NCI-H187 treated with DMSO at 0.1 percent for 48 hours (cell line): ENCODE results near the gene DUSP1.
"Not testable (repeated sequence)": the region's sequence is repeated elsewhere in the genome, so short reads cannot be mapped to it uniquely, and the experiment has no call there.

Experiments used
- DNase-seq: peaks from one replicate; lab custom pipeline; 2025; lab: John Stamatoyannopoulos, UW

DUSP1 gene

GRCh38 chr5:172770675-172771438, at the start of gene DUSP1:
Gene DUSP1 (minus strand): TSS chr5:172771195. CDS start chr5:172770952, 243 bp downstream.
- peak; percentile 67 for DNase-seq

- DNase-seq = no peak
Observed at GRCh38 chr5:172820046-172820767, 49.2 kb upstream of the DUSP1 start.

- DNase-seq = no peak
Observed at GRCh38 chr5:172819569-172819968, 48.6 kb upstream of the DUSP1 start.

- DNase-seq = no peak
Observed at GRCh38 chr5:172818081-172818480, 47.1 kb upstream of the DUSP1 start.

- DNase-seq = no peak
Observed at GRCh38 chr5:172817664-172818063, 46.7 kb upstream of the DUSP1 start.

- DNase-seq = no peak
Observed at GRCh38 chr5:172816925-172817562, 46.0 kb upstream of the DUSP1 start.

GRCh38 chr5:172815631-172816030, 44.6 kb upstream of the DUSP1 start:
- DNase-seq = no peak

- not testable (repeated sequence) for DNase-seq
Observed at GRCh38 chr5:172810996-172811395, 40.0 kb upstream of the DUSP1 start.

GRCh38 chr5:172809774-172810173, 38.8 kb upstream of the DUSP1 start:
- no peak for DNase-seq

GRCh38 chr5:172807766-172808311, 36.8 kb upstream of the DUSP1 start:
- no peak for DNase-seq

- DNase-seq = no peak
Observed at GRCh38 chr5:172806897-172807672, 36.1 kb upstream of the DUSP1 start.

- no peak for DNase-seq
Observed at GRCh38 chr5:172805736-172806255, 34.8 kb upstream of the DUSP1 start.

GRCh38 chr5:172805018-172805683, 34.2 kb upstream of the DUSP1 start:
- DNase-seq = no peak

- no peak for DNase-seq
Observed at GRCh38 chr5:172802567-172803176, 31.7 kb upstream of the DUSP1 start.

GRCh38 chr5:172802112-172802511, 31.1 kb upstream of the DUSP1 start:
- no peak for DNase-seq

GRCh38 chr5:172801179-172801671, 30.2 kb upstream of the DUSP1 start:
- DNase-seq = no peak

- DNase-seq = no peak
Observed at GRCh38 chr5:172800088-172800551, 29.1 kb upstream of the DUSP1 start.

GRCh38 chr5:172799416-172799815, 28.4 kb upstream of the DUSP1 start:
- DNase-seq = no peak

- DNase-seq = no peak
Observed at GRCh38 chr5:172798422-172799215, 27.6 kb upstream of the DUSP1 start.
